Right lobe of liver (tissue), 4 donors: ENCODE results near the gene COX10.

ENCODE experiments used
- CTCF ChIP-seq, 4 donors: fragments of 200-600 bp in 3 of 4; fragments of 450-650 bp in 1 of 4; IDR thresholded peaks; one replicate each; pipeline versions ENCODE4 v1.5.1 to v1.8.0; 2016 to 2022; ENCODE audit warnings: antibody characterized with exemption in 4 of 4, mild to moderate bottlenecking in 2 of 4
- POLR2A ChIP-seq: fragments of 450-650 bp; IDR thresholded peaks from one replicate; pipeline ENCODE4 v1.6.1; 2017; ENCODE audit warnings: antibody characterized with exemption, mild to moderate bottlenecking
- donor health status: DM: no; HTN: no; CAD: no.
- donor health status: DM: no; HTN: no; CAD: no.
- donor health status: DM: no; HTN: yes; CAD: no.

DNA sequence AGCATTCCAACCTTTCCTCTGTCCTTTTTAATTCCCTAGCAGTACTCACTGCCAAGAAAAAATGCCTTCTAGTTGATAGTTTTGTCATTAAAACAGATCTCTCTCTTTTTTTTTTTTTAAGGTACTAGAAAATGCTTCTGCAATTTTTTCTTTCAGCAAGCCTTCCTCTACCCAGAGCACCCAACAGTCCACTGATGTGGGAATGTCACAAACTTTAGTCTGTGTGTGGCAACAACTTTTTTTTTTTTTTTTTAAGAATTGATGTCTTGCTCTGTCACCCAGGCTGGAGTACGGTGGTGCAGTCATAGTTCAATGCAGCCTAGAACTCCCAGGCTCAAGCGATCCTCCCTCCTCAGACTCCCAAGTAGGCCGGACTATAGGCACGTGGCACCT lies 132.7 kb downstream of the COX10 start:
- TF ChIP-seq CTCF (IDR thresholded peaks at IDR 0.05) (no peak), POLR2A (no peak)
